Right renal cortex interstitium (tissue), 3 donors: ENCODE measurements around the gene STK24. TPM values are rescaled to one million over a fixed set of nuclear protein-coding genes. Genes with fewer than 3 reads are reported as not detected.

Experiments
- DNase-seq, 3 donors: peaks; one replicate each; pipeline ENCODE4 v3.0.0-alpha.2; 2013; ENCODE audit warnings: low read depth in 3 of 3, low spot score in 2 of 3
- polyA plus RNA-seq, 3 donors: library from polyadenylated mRNA; unstranded; fragments of 120-200 nt; gene quantifications; one replicate each; pipeline ENCODE4 v1.2.1, GENCODE V29; 2013; ENCODE audit not compliant: insufficient read length in 3 of 3

STK24 gene
- polyA plus RNA-seq, 3 donors: 114 to 117 (median 116) TPM

GRCh38 chr13:98442391-98443230, 134.3 kb downstream of the STK24 start:
- no peak for DNase-seq

GRCh38 chr13:98441056-98441676, 135.7 kb downstream of the STK24 start:
- DNase-seq: no peak

- DNase-seq: no peak
These were observed 136.4 kb downstream of the STK24 start for GRCh38 chr13:98440390-98441055.

- no peak for DNase-seq
These were observed 137.0 kb downstream of the STK24 start for GRCh38 chr13:98439896-98440295.

GRCh38 chr13:98439126-98439828, 137.6 kb downstream of the STK24 start:
- no peak for DNase-seq

GRCh38 chr13:98438246-98439125, 138.4 kb downstream of the STK24 start:
- DNase-seq: no peak

- no peak for DNase-seq
These were observed 140.5 kb downstream of the STK24 start for GRCh38 chr13:98436233-98436910.

GRCh38 chr13:98435376-98435775, 141.5 kb downstream of the STK24 start:
- DNase-seq: no peak

GRCh38 chr13:98434060-98434459, 142.8 kb downstream of the STK24 start:
- DNase-seq: no peak

GRCh38 chr13:98433654-98434053, 143.3 kb downstream of the STK24 start:
- no peak for DNase-seq

GRCh38 chr13:98432638-98433037, 144.3 kb downstream of the STK24 start:
- DNase-seq: no peak

GRCh38 chr13:98429977-98430736, 146.8 kb downstream of the STK24 start:
- DNase-seq: no peak

- DNase-seq: no peak
These were observed 147.4 kb downstream of the STK24 start for GRCh38 chr13:98429531-98429930.

GRCh38 chr13:98429081-98429480, 147.8 kb downstream of the STK24 start:
- DNase-seq: no peak

GRCh38 chr13:98428256-98428966, 148.5 kb downstream of the STK24 start:
- DNase-seq: no peak

GRCh38 chr13:98427331-98427995, 149.4 kb downstream of the STK24 start:
- DNase-seq: no peak

GRCh38 chr13:98423417-98423816, 153.5 kb downstream of the STK24 start:
- no peak for DNase-seq

- DNase-seq: no peak
These were observed 154.9 kb downstream of the STK24 start for GRCh38 chr13:98422046-98422445.
